Fibroblast of villous mesenchyme (primary cell): ENCODE data around the gene ADAMTS9. TPM values are rescaled to one million over a fixed set of nuclear protein-coding genes. Genes with fewer than 3 reads are reported as not detected.

Experiments
- DNase-seq: peaks from one replicate; pipeline ENCODE4 v3.0.0-alpha.2; 2010; ENCODE audit warnings: low read depth
- H3K4me3 ChIP-seq: 2 replicates; pipeline ENCODE4 v1.5.1; 2011; ENCODE audit warnings: low read depth, mild to moderate bottlenecking, low read length
- CTCF ChIP-seq: IDR thresholded peaks from 2 replicates; pipeline ENCODE4 v1.5.1; 2012; ENCODE audit warnings: low read depth, mild to moderate bottlenecking, low read length; ENCODE audit not compliant: insufficient read depth
- total RNA-seq: library from RNA; depleted of rRNA; stranded (reverse); fragments of >200 nt; gene quantifications from 2 replicates; pipeline ENCODE4 v1.2.3, GENCODE V29; 2012

Gene ADAMTS9
- total RNA-seq, 1 donor = 1.7 TPM

DNA sequence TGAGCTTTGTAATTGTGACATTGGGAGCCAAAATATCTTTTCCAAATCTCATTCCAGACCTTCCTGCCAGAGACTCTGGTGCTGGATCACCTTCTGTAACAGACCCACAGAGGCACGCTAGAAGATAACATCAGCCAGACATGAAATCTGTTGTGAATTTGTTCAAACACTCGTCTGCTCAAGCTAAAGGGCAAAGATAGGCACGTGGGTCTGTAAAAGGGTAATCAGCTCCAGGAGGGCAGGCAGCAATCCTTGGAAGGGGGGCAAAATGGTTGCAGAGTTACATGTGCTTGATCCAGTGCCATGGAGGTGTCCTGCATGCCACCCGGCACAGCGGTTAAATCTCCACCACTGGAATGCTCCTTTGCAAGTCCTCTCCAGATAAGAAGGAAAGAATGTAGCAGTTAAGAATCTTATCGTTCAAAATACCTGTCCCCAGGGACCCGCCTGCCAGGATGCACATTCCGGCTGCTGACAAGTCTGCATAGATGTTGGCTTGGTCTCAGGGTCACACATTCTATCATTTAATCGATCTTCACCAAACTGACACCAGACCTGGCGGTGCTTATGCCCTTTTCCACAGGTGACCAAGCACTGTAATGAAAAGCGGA is 74.8 kb downstream of the ADAMTS9 start:
- peak; percentile 28 for DNase-seq
- no peak overlapping the region for H3K4me3 ChIP-seq
- TF ChIP-seq CTCF = no peak

DNA sequence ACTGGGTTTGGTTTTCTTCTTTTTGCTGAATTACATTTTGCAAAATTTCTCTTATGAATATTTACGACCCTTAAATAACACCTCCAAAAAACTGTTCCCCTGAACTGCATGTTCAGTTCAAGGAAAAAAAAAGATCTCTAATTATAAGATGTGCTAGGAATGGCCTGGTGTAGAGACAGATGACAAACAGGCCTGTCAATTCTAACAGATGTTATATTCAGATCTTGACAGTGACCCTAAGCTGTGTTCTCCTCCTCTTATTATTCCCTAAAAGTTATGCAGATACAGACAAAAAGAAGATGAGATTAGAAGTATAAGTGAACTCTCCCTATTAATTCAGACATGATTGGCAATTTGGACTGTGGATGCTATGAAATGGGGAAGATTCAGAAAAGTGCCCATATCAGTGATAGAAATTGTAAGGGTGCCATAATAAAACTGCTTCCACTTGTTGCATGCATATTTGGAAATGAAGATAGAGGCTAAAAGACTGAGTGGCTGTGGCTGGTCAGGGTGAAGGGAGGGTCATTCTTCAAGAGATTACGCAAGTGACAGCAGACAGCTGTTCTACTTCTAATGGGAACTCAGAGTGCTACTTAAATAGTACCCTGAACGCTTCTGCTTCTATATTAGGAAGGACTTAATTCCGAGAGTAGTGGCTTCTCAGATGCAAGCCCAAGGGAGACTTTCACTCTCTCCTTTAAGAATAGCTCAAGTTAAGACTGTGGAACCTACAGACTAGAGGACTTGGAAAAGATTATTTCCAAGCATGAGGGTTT is 75.5 kb downstream of the ADAMTS9 start:
- TF ChIP-seq CTCF = no peak
- DNase-seq = peak; percentile 91
- H3K4me3 ChIP-seq = no peak overlapping the region

DNA sequence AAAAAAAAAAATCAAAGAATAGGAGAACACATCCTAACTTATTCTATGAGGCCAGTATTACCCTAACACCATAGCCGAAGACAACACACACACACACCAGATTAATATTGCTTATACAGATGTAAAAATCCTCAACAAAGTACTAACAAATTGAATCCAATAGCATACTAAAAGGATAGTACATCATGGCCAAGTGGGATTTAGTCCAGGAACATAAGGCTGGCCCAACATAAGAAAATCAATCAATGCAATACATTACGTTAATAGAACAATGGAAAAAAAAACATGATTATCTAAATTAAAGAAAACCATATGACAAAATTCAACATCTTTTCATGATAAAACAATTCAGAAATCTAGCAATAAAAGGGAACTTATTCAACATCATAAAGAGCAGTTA is 79.1 kb downstream of the ADAMTS9 start:
- TF ChIP-seq CTCF = no peak
- H3K4me3 ChIP-seq = no peak overlapping the region
- no peak for DNase-seq

- H3K4me3 ChIP-seq = no peak overlapping the region
- no peak for DNase-seq
- no peak for TF ChIP-seq CTCF
Measured at GRCh38 chr3:64607032-64607551, 80.7 kb downstream of the ADAMTS9 start.

DNA sequence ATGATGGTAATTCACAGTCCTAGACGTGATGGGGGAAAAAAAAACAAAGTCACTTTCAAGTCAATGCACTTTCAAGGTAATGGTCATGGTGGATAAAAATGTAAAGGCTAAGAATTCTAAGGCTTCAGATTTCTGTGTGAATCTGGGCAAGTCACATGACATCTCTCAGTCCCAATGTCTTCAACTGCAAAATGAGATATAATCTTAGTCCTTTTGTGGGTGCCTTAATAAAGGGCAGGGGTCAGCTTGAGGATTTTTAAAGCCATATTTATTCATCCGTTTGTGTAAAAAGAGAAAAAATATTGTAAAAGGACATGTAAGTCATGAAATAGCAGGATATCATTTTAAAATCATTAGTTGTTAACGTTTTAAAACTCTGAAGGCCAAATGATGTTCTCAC is 83.5 kb downstream of the ADAMTS9 start:
- TF ChIP-seq CTCF = no peak
- no peak overlapping the region for H3K4me3 ChIP-seq
- no peak for DNase-seq

GRCh38 chr3:64601824-64602223 is 86.0 kb downstream of the ADAMTS9 start:
- no peak for TF ChIP-seq CTCF
- H3K4me3 ChIP-seq = no peak overlapping the region
- no peak for DNase-seq
